Thyroid gland (tissue), 4 donors: ENCODE measurements around the gene BCL7C.

Experiments
- CTCF ChIP-seq, 6 experiments: fragments of 200-600 bp in 3 of 6; fragments of 450-650 bp in 3 of 6; sonication (generic) in 3 of 6; IDR thresholded peaks; one replicate each; pipeline ENCODE4 v1.5.1; 2016 to 2019; ENCODE audit warnings: antibody characterized with exemption in 6 of 6, mild to moderate bottlenecking in 2 of 6, inconsistent platforms in 1 of 6, moderate library complexity in 1 of 6
- POLR2A ChIP-seq, 2 donors: fragments of 450-650 bp; IDR thresholded peaks; one replicate each; pipeline ENCODE4 v1.6.1; 2017; ENCODE audit warnings: antibody characterized with exemption in 2 of 2, mild to moderate bottlenecking in 2 of 2, moderate library complexity in 1 of 2

- TF ChIP-seq CTCF (IDR thresholded peaks at IDR 0.05) (no peak), POLR2A (IDR thresholded peaks at IDR 0.05) (no peak)
Measured at GRCh38 chr16:30858111-30858495, 35.8 kb downstream of the BCL7C start.
